Adrenal gland (tissue), 12 donors: Measurements from ENCODE around the gene GPC3. TPM values are rescaled to one million over a fixed set of nuclear protein-coding genes. Genes with fewer than 3 reads are reported as not detected.

Source experiments
- DNase-seq, 7 donors: peaks; one replicate each; pipeline ENCODE4 v3.0.0-alpha.2; 2019 to 2020
- H3K27ac ChIP-seq, 5 donors: fragments of 200-600 bp; sonication (generic) in 4 of 5; 1 replicate in 3 of 5; 2 replicates in 2 of 5; pipeline versions ENCODE4 v1.5.1 to v1.8.0; 2016 to 2020; ENCODE audit warnings: mild to moderate bottlenecking in 1 of 5
- H3K27me3 ChIP-seq: fragments of 200-600 bp; 2 replicates; pipeline ENCODE4 v1.8.0; 2021
- H3K36me3 ChIP-seq, 2 donors: fragments of 200-600 bp; replicated peaks in 1 of 2; 1 replicate in 1 of 2; 2 replicates in 1 of 2; pipeline versions ENCODE4 v1.5.1 to v1.8.0; 2018 to 2022
- H3K4me1 ChIP-seq, 2 donors: fragments of 200-600 bp; replicated peaks in 1 of 2; 1 replicate in 1 of 2; 2 replicates in 1 of 2; pipeline versions ENCODE4 v1.5.1 to v1.8.0; 2018 to 2021
- H3K4me3 ChIP-seq, 4 donors: fragments of 200-600 bp; sonication (generic) in 3 of 4; one replicate each; pipeline ENCODE4 v1.5.1; 2016 to 2018
- H3K9me3 ChIP-seq, 3 donors: fragments of 200-600 bp; sonication (generic) in 1 of 3; replicated peaks in 1 of 3; 1 replicate in 2 of 3; 2 replicates in 1 of 3; pipeline versions ENCODE4 v1.5.1 to v1.8.0; 2016 to 2021
- CTCF ChIP-seq, 6 experiments: fragments of 450-650 bp in 4 of 6; fragments of 200-600 bp in 2 of 6; sonication (generic) in 1 of 6; IDR thresholded peaks; 1 replicate in 5 of 6; 2 replicates in 1 of 6; pipeline versions ENCODE4 v1.5.1 to v1.8.0; 2016 to 2021; ENCODE audit warnings: antibody characterized with exemption in 6 of 6, mild to moderate bottlenecking in 2 of 6, moderate library complexity in 1 of 6
- POLR2A ChIP-seq, 2 donors: fragments of 450-650 bp; IDR thresholded peaks; one replicate each; pipeline ENCODE4 v1.6.1; 2017; ENCODE audit warnings: antibody characterized with exemption in 2 of 2, mild to moderate bottlenecking in 2 of 2, moderate library complexity in 1 of 2
- WGBS, 4 donors: extraction: QIAGEN DNeasy Blood & Tissue Kit in 2 of 4; methylation state at CpG; one replicate each; pipeline versions ENCODE4 v1.1.5 to v1.1.7; 2013 to 2017; 5-methylcytosine and 5-hydroxymethylcytosine counted together
- intact Hi-C, 2 donors: fragments of 100-400 bp; cut with DNase I; formaldehyde crosslinking; loops; one replicate each; pipeline versions ENCODE4 v1.14.1 to v1.15.0; 2022 to 2023
- polyA plus RNA-seq, 3 donors: library from polyadenylated mRNA; stranded (reverse); fragments of 200-250 nt in 2 of 3; fragments of 350-450 nt in 1 of 3; fragmentation: Illumina TruSeq in 1 of 3; extraction: RNeasy Lipid Tissue Mini Kit (QIAGEN cat#74804) in 1 of 3; gene quantifications; one replicate each; pipeline ENCODE4 v1.2.3, GENCODE V29; 2013 to 2014
- total RNA-seq, 9 donors: library from RNA; depleted of rRNA in 4 of 9; stranded (reverse); fragments of >200 nt in 4 of 9; fragments of 120-200 nt in 1 of 9; fragmentation: NEBNext Ultra II Directional in 1 of 9; extraction: Animal tissue kit (Norgen Biotek cat#: 25700) in 1 of 9; gene quantifications; one replicate each; pipeline versions ENCODE4 v1.1.0 to v1.2.4, GENCODE V29; 2013 to 2023
- donor health status: healthy with polysubstance abuse.
- donor health status: Bipolar disorder and iron deficiency.
- donor health status: DM: yes; HTN: yes; CAD: no.
- donor health status: DM: no; HTN: no; CAD: no.
- donor health status: DM: no; HTN: no; CAD: no.
- donor health status: DM: yes; HTN: yes; CAD: no.

GPC3 gene
- total and polyA plus RNA-seq, 12 donors, result 3.5 to 56.7 (median 20.9) TPM

GRCh38 chrX:133674726-133675470 lies 310.5 kb downstream of the GPC3 start:
- H3K27ac ChIP-seq, result no peak overlapping the region

GRCh38 chrX:133670383-133670782 lies 315.0 kb downstream of the GPC3 start:
- DNase-seq, result peak in 3 of 7 donors; percentile 20 to 29 (median 24)
- intact Hi-C loops, result loop anchor here in 1 of 2 donors (10.0 kb wide), 2 partner anchors 336 to 696 kb away; no protein-coding TSS in a partner anchor
- H3K27me3 ChIP-seq, result peaks cover 15% of the 10 kb centered on the region
- H3K4me1 ChIP-seq, result no peaks in the 10 kb centered on the region
- TF ChIP-seq CTCF (IDR thresholded peaks at IDR 0.05) (peak; percentile 53 to 77 (median 72)), POLR2A (IDR thresholded peaks at IDR 0.05) (no peak)
- no peaks in the 10 kb centered on the region for H3K9me3 ChIP-seq
- no peak overlapping the region for H3K27ac ChIP-seq
- H3K4me3 ChIP-seq, result no peak overlapping the region
- no peaks in the 10 kb centered on the region for H3K36me3 ChIP-seq
- WGBS, 4 donors, result 0 to 3% (median 1%) methylated on average over 4 of the region's 4 CpGs

More at GRCh38 chrX:133674726-133675470, 310.5 kb downstream of the GPC3 start:
- Histone ChIP-seq H3K27me3 (peaks cover 2% of the 10 kb centered on the region), H3K9me3 (no peaks in the 10 kb centered on the region), H3K36me3 (no peaks in the 10 kb centered on the region), H3K4me1 (no peaks in the 10 kb centered on the region), H3K4me3 (no peak overlapping the region)
- DNase-seq, result no peak
- WGBS, 4 donors, result 55 to 72% (median 60%) methylated on average over 5 to 6 of the region's 6 CpGs
- intact Hi-C loops, result loop anchor here in 1 of 2 donors (10.0 kb wide), 2 partner anchors 340 to 700 kb away; no protein-coding TSS in a partner anchor
- TF ChIP-seq CTCF (IDR thresholded peaks at IDR 0.05), result no peak
- no peak for TF ChIP-seq POLR2A (IDR thresholded peaks at IDR 0.05)

- no peak for DNase-seq
- no peaks in the 10 kb centered on the region for H3K4me1 ChIP-seq
- H3K27ac ChIP-seq, result no peak overlapping the region
These were observed 316.2 kb downstream of the GPC3 start for GRCh38 chrX:133669214-133669613.

More at GRCh38 chrX:133669214-133669613, 316.2 kb downstream of the GPC3 start:
- H3K9me3 ChIP-seq, result no peaks in the 10 kb centered on the region
- H3K4me3 ChIP-seq, result no peak overlapping the region
- TF ChIP-seq POLR2A (IDR thresholded peaks at IDR 0.05) (no peak), CTCF (IDR thresholded peaks at IDR 0.05) (no peak)
- intact Hi-C loops, result no loop called here
- peaks cover 15% of the 10 kb centered on the region for H3K27me3 ChIP-seq
- WGBS, 4 donors, result 77 to 89% (median 88%) methylated on average over 4 to 5 of the region's 5 CpGs
- no peaks in the 10 kb centered on the region for H3K36me3 ChIP-seq
